ENCODE results near the gene GRK2.

GRK2 gene

DNA sequence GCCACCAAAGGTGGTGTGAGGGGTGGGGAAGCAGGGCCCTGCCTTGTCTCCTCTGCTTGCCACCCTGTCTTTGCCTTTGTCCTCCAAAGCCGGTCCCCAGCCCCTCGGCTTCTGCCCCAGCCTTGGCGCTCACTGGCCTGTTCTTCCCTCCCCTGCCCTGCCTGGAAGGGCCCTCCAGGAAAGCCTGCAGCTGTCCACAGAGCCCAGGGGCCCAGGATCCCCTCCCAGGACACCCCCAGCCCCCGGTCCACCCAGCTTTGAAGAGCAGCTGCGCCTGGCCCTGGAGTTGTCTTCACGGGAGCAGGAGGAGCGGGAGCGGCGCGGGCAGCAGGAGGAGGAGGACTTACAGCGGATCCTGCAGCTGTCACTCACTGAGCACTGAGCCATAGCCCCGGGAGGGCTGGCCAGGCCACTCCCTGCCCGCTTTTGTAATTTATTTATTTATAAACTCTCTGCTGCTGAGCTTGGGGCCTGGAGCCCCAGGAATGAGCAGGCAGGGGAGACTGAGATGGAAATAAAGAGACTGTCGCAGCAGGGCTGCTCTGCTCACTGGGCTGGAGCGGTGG is 35.8 kb downstream of the GRK2 start:
- DNase-seq: no peak

DNA sequence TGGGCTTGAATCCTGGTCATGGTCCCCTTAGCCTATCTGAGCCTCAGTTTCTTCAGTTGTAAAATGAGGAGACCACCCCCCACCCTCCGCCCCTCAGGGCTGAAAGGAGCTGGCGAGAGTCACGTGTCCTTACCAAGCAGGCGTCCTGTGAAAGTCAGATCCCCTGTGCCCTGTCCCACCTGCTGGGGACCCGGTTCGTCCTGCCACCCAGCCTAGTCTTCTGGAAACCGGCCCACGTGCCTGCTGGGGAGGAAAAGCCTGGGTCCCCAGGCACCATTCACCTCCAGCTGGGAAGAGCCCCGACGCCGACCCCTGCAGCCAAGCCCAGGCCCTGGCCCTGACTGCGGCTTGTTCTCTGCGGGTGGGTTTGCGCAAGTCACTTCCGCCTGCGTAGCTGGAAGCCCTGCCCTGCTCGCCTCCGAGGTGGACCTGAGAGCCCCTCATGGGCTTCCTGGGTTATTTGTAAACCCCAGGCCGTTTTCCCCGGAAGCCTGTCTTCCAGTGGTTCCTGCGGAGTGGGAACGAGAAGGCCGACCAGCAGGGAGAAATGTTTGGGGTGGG is 36.4 kb downstream of the GRK2 start:
- DNase-seq: no peak

DNA sequence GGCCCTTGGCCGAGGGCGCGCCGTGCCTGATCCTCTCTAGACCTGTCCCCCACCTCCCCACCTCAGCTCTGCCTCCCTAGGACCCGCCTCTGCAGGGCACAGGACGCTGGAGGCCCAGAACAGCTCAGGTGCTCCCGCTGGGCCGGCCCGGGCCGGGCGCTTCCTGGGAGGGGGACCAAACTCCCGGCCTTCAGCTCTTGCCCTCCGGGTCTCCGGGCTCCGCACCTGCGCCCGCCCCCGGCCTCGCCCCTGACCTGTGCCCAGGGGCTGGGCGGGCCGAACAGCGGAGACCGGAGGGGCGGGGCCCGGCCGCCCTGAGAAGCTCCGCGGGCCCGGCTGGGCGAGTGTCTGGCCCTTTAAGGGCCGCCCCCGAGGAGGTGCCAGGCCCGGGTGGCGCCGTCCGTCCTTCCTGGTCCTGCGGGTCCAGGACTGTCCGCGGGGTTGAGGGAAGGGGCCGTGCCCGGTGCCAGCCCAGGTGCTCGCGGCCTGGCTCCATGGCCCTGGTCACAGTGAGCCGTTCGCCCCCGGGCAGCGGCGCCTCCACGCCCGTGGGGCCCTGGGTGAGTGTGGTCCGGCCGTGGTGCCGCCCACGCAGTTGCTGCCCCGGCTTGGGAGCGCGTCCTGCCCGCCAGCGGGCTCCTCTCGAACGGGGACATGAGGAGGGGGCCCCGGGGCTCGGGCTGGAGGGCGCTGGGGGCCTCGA is 37.0 kb downstream of the GRK2 start, which contains the start of gene SSH3:
SSH3 (plus strand) TSS at position 399 of the 703 bp plus-strand sequence; CDS start at position 495, 96 bp downstream.
- DNase-seq: peak; percentile 81

DNA sequence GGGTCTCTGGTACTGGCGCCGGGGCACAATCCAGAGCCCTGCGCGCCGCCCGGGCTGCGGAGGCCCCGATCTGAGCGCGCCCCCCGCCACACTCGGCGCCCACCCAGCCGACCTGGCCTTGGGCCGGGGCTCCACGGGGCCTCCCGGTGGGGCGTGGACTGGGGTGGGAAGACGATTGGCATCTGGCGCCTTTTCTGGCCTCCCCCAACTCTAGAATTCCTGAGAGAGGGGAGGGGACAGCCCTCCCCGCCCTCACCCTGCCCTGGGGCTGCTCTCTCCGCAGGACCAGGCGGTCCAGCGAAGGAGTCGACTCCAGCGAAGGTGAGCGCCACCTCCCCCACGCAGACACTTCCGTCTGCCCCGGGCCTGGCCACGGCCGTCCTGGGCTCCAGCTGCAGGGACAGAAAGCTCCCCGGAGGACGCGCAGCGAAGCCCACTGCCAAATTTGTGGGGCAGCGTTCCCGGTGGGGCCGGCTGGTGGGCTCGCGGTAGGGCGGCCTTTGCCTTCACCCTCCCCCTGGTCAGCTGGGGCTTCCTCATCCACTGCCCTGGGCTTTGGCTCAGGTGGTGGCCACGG is 37.6 kb downstream of the GRK2 start:
- DNase-seq: no peak

DNA sequence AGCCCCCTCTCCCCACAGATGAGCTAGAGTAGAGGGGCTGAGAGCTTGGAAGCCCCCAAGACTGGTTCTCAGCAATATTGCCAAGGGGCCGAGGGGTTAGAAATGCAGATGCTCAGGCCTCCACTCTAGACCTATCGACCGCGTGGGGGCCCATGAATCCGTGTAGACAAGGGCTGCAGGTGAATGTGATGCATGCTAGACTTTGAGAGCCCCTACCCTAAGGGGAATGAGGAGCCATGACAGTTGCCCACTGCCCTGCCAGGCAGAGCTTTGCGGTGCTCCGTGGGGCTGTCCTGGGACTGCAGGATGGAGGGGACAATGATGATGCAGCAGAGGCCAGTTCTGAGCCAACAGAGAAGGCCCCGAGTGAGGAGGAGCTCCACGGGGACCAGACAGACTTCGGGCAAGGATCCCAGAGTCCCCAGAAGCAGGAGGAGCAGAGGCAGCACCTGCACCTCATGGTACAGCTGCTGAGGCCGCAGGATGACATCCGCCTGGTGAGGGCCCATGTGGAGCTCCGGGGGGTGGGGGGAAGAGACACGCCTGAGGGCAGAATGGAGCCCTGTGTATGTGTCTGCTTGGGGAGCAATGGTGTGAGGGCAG is 38.3 kb downstream of the GRK2 start:
- no peak for DNase-seq

GRCh38 chr11:67306769-67307544 is 40.7 kb downstream of the GRK2 start:
- no peak for DNase-seq

DNA sequence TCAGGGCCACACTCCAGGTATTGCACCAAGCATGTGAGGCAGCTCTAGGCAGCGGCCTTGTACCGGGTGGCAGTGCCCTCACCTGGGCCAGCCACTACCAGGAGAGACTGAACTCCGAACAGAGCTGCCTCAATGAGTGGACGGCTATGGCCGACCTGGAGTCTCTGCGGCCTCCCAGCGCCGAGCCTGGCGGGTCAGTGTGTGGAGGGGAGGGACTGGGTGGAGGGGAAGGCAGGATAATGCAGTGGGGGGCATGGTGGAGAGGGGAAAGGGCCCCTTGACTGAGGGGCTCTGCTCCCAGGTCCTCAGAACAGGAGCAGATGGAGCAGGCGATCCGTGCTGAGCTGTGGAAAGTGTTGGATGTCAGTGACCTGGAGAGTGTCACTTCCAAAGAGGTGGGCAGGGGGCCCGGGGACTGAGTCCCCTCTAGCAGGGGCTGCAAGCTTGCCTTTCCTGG is 41.3 kb downstream of the GRK2 start:
- no peak for DNase-seq

DNA sequence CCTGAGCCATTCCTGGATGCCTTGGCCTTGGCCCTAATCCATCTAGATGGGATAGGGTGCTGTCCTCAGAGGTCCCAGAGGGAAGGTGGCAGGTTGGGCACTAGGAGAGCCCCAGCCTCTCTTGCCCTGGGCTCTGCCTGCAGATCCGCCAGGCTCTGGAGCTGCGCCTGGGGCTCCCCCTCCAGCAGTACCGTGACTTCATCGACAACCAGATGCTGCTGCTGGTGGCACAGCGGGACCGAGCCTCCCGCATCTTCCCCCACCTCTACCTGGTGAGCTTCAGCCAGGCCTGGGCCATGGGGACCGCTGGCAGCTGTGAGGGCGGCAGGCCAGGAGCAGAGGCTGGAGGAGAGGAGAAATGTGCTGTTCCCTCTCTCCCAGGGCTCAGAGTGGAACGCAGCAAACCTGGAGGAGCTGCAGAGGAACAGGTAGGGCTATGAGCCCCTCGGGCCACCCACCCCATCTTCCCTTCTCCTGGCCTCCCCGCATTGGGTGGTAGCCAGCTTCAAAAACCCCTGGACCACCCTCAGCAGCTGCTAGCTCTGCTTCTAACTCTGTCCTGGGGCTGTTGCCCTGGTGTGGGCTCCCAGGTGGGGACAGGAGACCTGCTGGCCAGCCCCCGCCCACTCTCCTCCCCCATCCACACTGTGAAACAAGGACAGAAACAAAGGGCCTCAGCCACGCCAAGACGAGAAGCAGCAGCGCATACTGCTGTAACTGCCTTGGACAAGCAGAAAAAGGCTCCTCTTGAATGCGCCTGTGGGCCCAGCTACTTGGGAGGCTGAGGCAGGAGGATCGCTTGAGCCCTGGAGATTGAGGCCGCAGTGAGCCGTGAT is 42.0 kb downstream of the GRK2 start:
- no peak for DNase-seq

- DNase-seq: no peak
Measured at GRCh38 chr11:67309166-67309565, 42.9 kb downstream of the GRK2 start.

DNA sequence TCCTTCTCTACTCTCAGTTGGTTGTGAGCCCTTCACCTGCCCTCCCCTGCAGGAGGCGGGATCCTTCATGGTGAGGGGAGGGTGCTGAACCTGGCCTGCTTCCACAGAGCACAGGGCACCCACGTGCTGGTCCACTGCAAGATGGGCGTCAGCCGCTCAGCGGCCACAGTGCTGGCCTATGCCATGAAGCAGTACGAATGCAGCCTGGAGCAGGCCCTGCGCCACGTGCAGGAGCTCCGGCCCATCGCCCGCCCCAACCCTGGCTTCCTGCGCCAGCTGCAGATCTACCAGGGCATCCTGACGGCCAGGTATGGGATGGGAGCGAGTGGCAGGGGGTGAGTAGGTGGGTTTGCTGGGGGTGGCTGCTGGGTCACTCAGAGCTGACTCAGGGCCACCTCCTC is 43.4 kb downstream of the GRK2 start:
- no peak for DNase-seq

- DNase-seq: no peak
Measured at GRCh38 chr11:67310246-67311050, 44.2 kb downstream of the GRK2 start.

GRCh38 chr11:67311051-67311555 is 44.8 kb downstream of the GRK2 start:
- no peak for DNase-seq

GRCh38 chr11:67311556-67312082 is 45.3 kb downstream of the GRK2 start:
- DNase-seq: no peak

GRCh38 chr11:67312187-67313021 is 46.1 kb downstream of the GRK2 start:
- no peak for DNase-seq

DNA sequence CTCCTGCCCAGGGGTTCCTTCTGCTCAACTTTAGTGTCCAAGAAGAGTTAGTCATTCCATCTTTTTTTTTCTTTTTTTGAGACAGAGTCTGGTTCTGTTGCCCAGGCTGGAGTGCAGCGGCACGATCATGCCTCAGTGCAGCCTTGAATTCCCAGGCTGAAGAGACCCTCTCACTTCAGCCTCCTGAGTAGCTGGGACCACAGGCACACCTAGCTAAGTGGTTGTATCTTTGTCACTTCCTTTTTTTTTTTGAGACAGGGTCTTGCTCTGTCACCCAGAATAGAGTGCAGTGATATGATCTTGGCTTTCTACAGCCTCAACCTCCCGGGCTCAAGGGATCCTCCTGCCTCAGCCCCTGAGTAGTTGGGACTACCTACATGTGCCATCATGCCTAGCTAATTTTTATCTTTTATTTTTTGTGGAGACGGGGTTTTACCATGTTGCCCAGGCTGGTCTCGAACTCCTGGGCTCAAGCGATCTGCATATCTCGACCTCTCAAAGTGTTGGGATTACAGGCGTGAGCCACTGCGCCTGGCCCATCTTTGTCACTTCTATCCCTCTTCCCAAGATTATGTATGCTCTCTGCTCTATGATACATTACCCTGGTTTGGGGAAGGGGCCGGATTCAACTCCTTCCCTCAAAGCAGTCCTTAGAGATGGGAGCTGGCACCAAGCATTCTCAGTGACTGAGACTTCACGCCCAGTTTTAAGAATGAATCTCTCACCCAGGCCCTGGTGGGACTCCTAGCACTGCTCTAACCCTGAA is 47.0 kb downstream of the GRK2 start:
- no peak for DNase-seq

GRCh38 chr11:67314218-67314617 is 47.9 kb downstream of the GRK2 start:
- DNase-seq: no peak

GRCh38 chr11:67315325-67315909 is 49.1 kb downstream of the GRK2 start:
- DNase-seq: no peak

DNA sequence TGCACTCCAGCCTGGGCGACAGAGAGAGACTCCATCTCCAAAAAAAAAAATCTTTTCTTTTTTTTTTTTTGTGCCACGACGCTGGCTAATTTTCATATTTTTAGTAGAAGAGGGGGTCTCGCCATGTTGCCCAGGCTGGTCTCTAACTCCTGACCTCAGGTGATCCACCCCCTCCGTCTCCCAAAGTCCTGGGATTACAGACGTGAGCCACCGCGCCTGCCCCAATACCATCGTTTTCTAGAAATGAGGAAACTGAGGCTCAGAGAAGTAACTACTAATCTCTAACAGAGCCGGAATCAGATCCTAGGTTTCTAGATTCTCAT is 50.6 kb downstream of the GRK2 start:
- no peak for DNase-seq
